CD4-positive, alpha-beta T cell (primary cell): ENCODE results near the gene DNPEP. TPM values are rescaled to one million over a fixed set of nuclear protein-coding genes. Genes with fewer than 3 reads are reported as not detected.

Experiments
- ATAC-seq: fragments of 200-7000 bp; cut with Tn5 transposase; one replicate; pipeline ENCODE4 v1.10.0; 2022; ENCODE audit warnings: mild to moderate bottlenecking; ENCODE audit not compliant: poor library complexity
- CTCF ChIA-PET: fragments of 350-600 bp; sonication (Branson Sonifier 250); formaldehyde crosslinking; loops from one replicate; lab custom pipeline; 2021; ENCODE audit warnings: antibody characterized with exemption, inconsistent platforms; lab: Charles Lee
- POLR2A ChIA-PET: fragments of 350-600 bp; sonication (Branson Sonifier 250); formaldehyde crosslinking; loops from one replicate; lab custom pipeline; 2021; ENCODE audit warnings: antibody characterized with exemption, inconsistent platforms; lab: Charles Lee
- DNase-seq, 14 experiments: peaks; one replicate each; pipeline ENCODE4 v3.0.0-alpha.2; 2013 to 2020; ENCODE audit warnings: mixed read lengths in 2 of 14
- H3K27ac ChIP-seq, 2 donors: one replicate each; pipeline versions ENCODE4 v1.5.1 to v1.7.0; 2013; ENCODE audit warnings: low read length in 2 of 2, low read depth in 1 of 2, mild to moderate bottlenecking in 1 of 2
- H3K27me3 ChIP-seq, 2 experiments: 1 replicate in 1 of 2; 2 replicates in 1 of 2; pipeline versions ENCODE4 v1.6.1 to v1.7.0; 2013; ENCODE audit warnings: low read length in 2 of 2, control low read depth in 1 of 2, mild to moderate bottlenecking in 1 of 2, moderate library complexity in 1 of 2; ENCODE audit not compliant: insufficient read depth in 2 of 2, control insufficient read depth in 1 of 2
- H3K36me3 ChIP-seq: one replicate; pipeline ENCODE4 v1.6.1; 2013; ENCODE audit warnings: low read length, control low read depth; ENCODE audit not compliant: insufficient read depth
- H3K4me1 ChIP-seq: one replicate; pipeline ENCODE4 v1.6.1; 2013; ENCODE audit warnings: low read length, control low read depth; ENCODE audit not compliant: insufficient read depth
- H3K4me3 ChIP-seq: one replicate; pipeline ENCODE4 v1.5.1; 2013; ENCODE audit warnings: mild to moderate bottlenecking, low read length, moderate library complexity
- H3K9me3 ChIP-seq, 2 experiments: 1 replicate in 1 of 2; 2 replicates in 1 of 2; pipeline versions ENCODE4 v1.6.1 to v1.7.0; 2013; ENCODE audit warnings: low read length in 2 of 2, mild to moderate bottlenecking in 2 of 2, control low read depth in 1 of 2, moderate library complexity in 1 of 2; ENCODE audit not compliant: control insufficient read depth in 1 of 2, insufficient read depth in 1 of 2
- H3K27ac Mint-ChIP-seq: one replicate; pipeline ENCODE4 v1.8.0; 2020; ENCODE audit warnings: mixed read lengths
- H3K27me3 Mint-ChIP-seq: one replicate; pipeline ENCODE4 v1.8.0; 2021; ENCODE audit warnings: mixed read lengths
- H3K36me3 Mint-ChIP-seq: one replicate; pipeline ENCODE4 v1.8.0; 2021; ENCODE audit warnings: low read depth, mixed read lengths
- H3K4me1 Mint-ChIP-seq: one replicate; pipeline ENCODE4 v1.8.0; 2021; ENCODE audit warnings: low read depth, mixed read lengths
- H3K4me3 Mint-ChIP-seq: one replicate; pipeline ENCODE4 v1.8.0; 2020; ENCODE audit warnings: mild to moderate bottlenecking, mixed read lengths
- H3K9me3 Mint-ChIP-seq: one replicate; pipeline ENCODE4 v1.8.0; 2020; ENCODE audit warnings: mixed read lengths
- CTCF ChIP-seq: fragments of 200-600 bp; IDR thresholded peaks from one replicate; pipeline ENCODE4 v1.8.0; 2022; ENCODE audit warnings: antibody characterized with exemption, mild to moderate bottlenecking
- intact Hi-C, 2 experiments: fragments of 100-400 bp; cut with DNase I in 1 of 2; cut with micrococcal nuclease in 1 of 2; formaldehyde crosslinking; loops; one replicate each; pipeline versions ENCODE4 v1.15.1 to v1.9.0; 2023 to 2025; cut with DNase I, micrococcal nuclease
- total RNA-seq, 174 experiments: library from RNA in 2 of 174; stranded (reverse) in 2 of 174; gene quantifications; one replicate each; pipeline ENCODE4 v1.2.3 and lab custom pipeline; 2021 to 2026

DNPEP gene
- total RNA-seq, 2 experiments from 2014 or later, result 99.0 to 99.9 TPM

GRCh38 chr2:219392754-219393153, 5.0 kb upstream of the DNPEP start:
- Histone ChIP-seq H3K4me1 (peaks cover 17% of the 10 kb centered on the region), H3K36me3 (no peaks in the 10 kb centered on the region), H3K4me3 (no peak overlapping the region), H3K27me3 (no peaks in the 10 kb centered on the region), H3K9me3 (no peaks in the 10 kb centered on the region), H3K27ac (no peak overlapping the region)
- ATAC-seq, result no peak
- no peak for DNase-seq
- Mint-ChIP-seq H3K36me3 (no peaks in the 10 kb centered on the region), H3K4me3 (no peak overlapping the region), H3K9me3 (no peaks in the 10 kb centered on the region), H3K27me3 (no peaks in the 10 kb centered on the region), H3K4me1 (peaks cover 16% of the 10 kb centered on the region), H3K27ac (no peak overlapping the region)
- intact Hi-C loops, result loop anchor here in 1 of 2 experiments (2.0 kb wide), 1 partner anchor 108 kb away; no protein-coding TSS in a partner anchor
- no peak for TF ChIP-seq CTCF
- ChIA-PET POLR2A (no interaction called here), CTCF (interaction anchor here (0.6 to 1.9 kb wide), 3 partner anchors 10 to 137 kb away, joined by 3 to 6 read pairs (median 5); no protein-coding TSS in a partner anchor)

DNA sequence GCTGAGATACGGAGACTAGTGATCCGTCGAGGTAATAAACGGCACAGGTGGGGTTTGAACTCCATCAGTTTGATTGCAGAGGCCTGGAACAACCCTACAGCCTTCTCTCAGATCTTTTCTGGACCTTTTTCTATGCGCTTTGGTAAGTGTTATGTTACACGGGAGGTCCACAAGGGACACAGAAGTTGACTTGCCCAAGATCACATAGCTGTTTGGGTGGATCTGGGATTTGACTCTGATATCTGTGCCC, 1.1 kb upstream of the DNPEP start:
- no peaks in the 10 kb centered on the region for H3K9me3 ChIP-seq
- DNase-seq, result no peak
- peaks cover 29% of the 10 kb centered on the region for H3K36me3 ChIP-seq
- H3K27ac ChIP-seq, result peak overlapping the region; percentile 64 to 75
- H3K4me3 ChIP-seq, result peak overlapping the region; percentile 44
- Mint-ChIP-seq H3K4me1 (peaks cover 17% of the 10 kb centered on the region), H3K27ac (peak overlapping the region; percentile 95), H3K27me3 (no peaks in the 10 kb centered on the region), H3K4me3 (peak overlapping the region; percentile 83), H3K36me3 (peaks cover 33% of the 10 kb centered on the region), H3K9me3 (no peaks in the 10 kb centered on the region)
- TF ChIP-seq CTCF, result no peak
- ChIA-PET CTCF (interaction anchor here (0.6 to 2.8 kb wide), 21 partner anchors 14 to 731 kb away, joined by 3 to 22 read pairs (median 4); partner anchors contain the start of genes CHPF, DNAJB2, STK11IP and TMEM198), POLR2A (interaction anchor here (0.8 to 4.3 kb wide), 22 partner anchors 8 to 1119 kb away, joined by 3 to 24 read pairs (median 8); partner anchors contain the start of genes AAMP, BCS1L, CHPF and CNPPD1)
- ATAC-seq, result no peak
- H3K27me3 ChIP-seq, result no peaks in the 10 kb centered on the region
- H3K4me1 ChIP-seq, result peaks cover 26% of the 10 kb centered on the region
- intact Hi-C loops, result loop anchor here (2.0 to 10.0 kb wide), 10 partner anchors 53 to 822 kb away; partner anchors contain the start of genes BCS1L (in 1 of the 2), CHPF (in 1 of the 2), CNOT9 (in 1 of the 2) and DNAJB2 (in 1 of the 2)

GRCh38 chr2:219388121-219388906, 602 bp upstream of the DNPEP start:
- H3K27ac ChIP-seq, result peak overlapping the region; percentile 64 to 75
- Mint-ChIP-seq H3K36me3 (peaks cover 38% of the 10 kb centered on the region), H3K4me3 (peak overlapping the region; percentile 83), H3K9me3 (no peaks in the 10 kb centered on the region), H3K27me3 (no peaks in the 10 kb centered on the region), H3K4me1 (peaks cover 22% of the 10 kb centered on the region), H3K27ac (peak overlapping the region; percentile 95)
- DNase-seq, result peak; percentile 98 to 100 (median 99)
- CTCF ChIA-PET, result interaction anchor here (0.6 to 2.8 kb wide), 25 partner anchors 14 to 730 kb away, joined by 3 to 22 read pairs (median 4); partner anchors contain the start of genes CHPF, DNAJB2, STK11IP and TMEM198
- POLR2A ChIA-PET, result interaction anchor here (0.7 to 4.3 kb wide), 32 partner anchors 9 to 1118 kb away, joined by 3 to 24 read pairs (median 5); partner anchors contain the start of genes AAMP, ANKZF1, ATG9A and BCS1L
- H3K27me3 ChIP-seq, result no peaks in the 10 kb centered on the region
- H3K36me3 ChIP-seq, result peaks cover 34% of the 10 kb centered on the region
- TF ChIP-seq CTCF, result peak; percentile 65
- intact Hi-C loops, result loop anchor here (2.0 to 10.0 kb wide), 10 partner anchors 54 to 821 kb away; partner anchors contain the start of genes BCS1L (in 1 of the 2), CHPF (in 1 of the 2), CNOT9 (in 1 of the 2) and DNAJB2 (in 1 of the 2)
- H3K4me1 ChIP-seq, result peaks cover 26% of the 10 kb centered on the region
- ATAC-seq, result peak; percentile 78
- no peaks in the 10 kb centered on the region for H3K9me3 ChIP-seq
- peak overlapping the region; percentile 44 for H3K4me3 ChIP-seq
